PC-9 (cell line): Measurements from ENCODE around the gene AHDC1. TPM values are rescaled to one million over a fixed set of nuclear protein-coding genes. Genes with fewer than 3 reads are reported as not detected.

ENCODE experiments used
- BruUV-seq: library from RNA; stranded (reverse); fragments of 400-500 nt; replicated peaks from 2 replicates; lab custom pipeline; 2021; lab: Mats Ljungman, UMichigan
- CTCF ChIA-PET: fragments of 300-600 bp; sonication (Branson Sonifier 250); formaldehyde crosslinking; loops from one replicate; lab custom pipeline; 2022; ENCODE audit warnings: antibody characterized with exemption; lab: Charles Lee
- POLR2A ChIA-PET: fragments of 300-600 bp; sonication (Branson Sonifier 250); formaldehyde crosslinking; loops from one replicate; lab custom pipeline; 2022; ENCODE audit warnings: antibody characterized with exemption; ENCODE audit not compliant: unreplicated experiment; lab: Charles Lee
- DNase-seq, 2 experiments: peaks; one replicate each; pipeline versions ENCODE4 v3.0.0 to v3.0.0-alpha.2; 2015 to 2022; ENCODE audit warnings: mixed read lengths in 1 of 2
- H2AFZ ChIP-seq: fragments of 200-600 bp; sonication (generic); 2 replicates; pipeline ENCODE4 v1.8.1; 2017; ENCODE audit warnings: antibody characterized with exemption
- H3F3A ChIP-seq: fragments of 200-600 bp; sonication (generic); 2 replicates; pipeline ENCODE4 v1.8.1; 2017; ENCODE audit warnings: antibody characterized with exemption, mild to moderate bottlenecking, low read depth; ENCODE audit not compliant: insufficient read depth
- H3K27ac ChIP-seq: fragments of 200-600 bp; sonication (generic); 2 replicates; pipeline ENCODE4 v1.6.1; 2016; ENCODE audit warnings: mixed run types
- H3K27me3 ChIP-seq: fragments of 200-600 bp; sonication (generic); 2 replicates; pipeline ENCODE4 v1.6.1; 2016; ENCODE audit warnings: low read depth, mixed run types; ENCODE audit not compliant: insufficient read depth
- H3K36me3 ChIP-seq: fragments of 200-600 bp; sonication (generic); 2 replicates; pipeline ENCODE4 v1.6.1; 2016; ENCODE audit warnings: low read depth, mixed run types
- H3K4me1 ChIP-seq: fragments of 200-600 bp; sonication (generic); replicated peaks from 2 replicates; pipeline ENCODE4 v1.6.1; 2016; ENCODE audit warnings: mixed run types; ENCODE audit not compliant: insufficient read depth
- H3K4me2 ChIP-seq: fragments of 200-600 bp; sonication (generic); 2 replicates; pipeline ENCODE4 v1.6.1; 2017; ENCODE audit warnings: mixed run types
- H3K4me3 ChIP-seq: fragments of 200-600 bp; sonication (generic); 2 replicates; pipeline ENCODE4 v1.6.1; 2016; ENCODE audit warnings: mixed run types
- H3K79me2 ChIP-seq: fragments of 200-600 bp; sonication (generic); 2 replicates; pipeline ENCODE4 v1.6.1; 2017; ENCODE audit warnings: low read depth, mixed run types
- H3K9me2 ChIP-seq: fragments of 200-600 bp; sonication (generic); 2 replicates; pipeline ENCODE4 v1.8.1; 2017; ENCODE audit warnings: mild to moderate bottlenecking; ENCODE audit not compliant: insufficient read depth
- H3K9me3 ChIP-seq: fragments of 200-600 bp; sonication (generic); 2 replicates; pipeline ENCODE4 v1.8.1; 2016; ENCODE audit warnings: low read depth; ENCODE audit not compliant: insufficient read depth
- H4K20me1 ChIP-seq: fragments of 200-600 bp; sonication (generic); 2 replicates; pipeline ENCODE4 v1.8.1; 2017; ENCODE audit not compliant: insufficient read depth
- EZH2 ChIP-seq: fragments of 200-600 bp; sonication (generic); IDR thresholded peaks from 2 replicates; pipeline ENCODE4 v1.8.0; 2017; ENCODE audit warnings: antibody characterized with exemption, low read depth
- intact Hi-C: fragments of 100-400 bp; cut with micrococcal nuclease; formaldehyde crosslinking; loops from one replicate; pipeline ENCODE4 v1.10.0; 2022; ENCODE audit not compliant: unreplicated experiment
- total RNA-seq: library from RNA; stranded (reverse); gene quantifications from 2 replicates; pipeline ENCODE4 v1.2.3, GENCODE V29; 2021
- TF ChIP-seq, protein P1 (sequence below): fragments of 200-600 bp; sonication (generic); conservative IDR thresholded peaks from 2 replicates; pipeline ENCODE4 v1.6.1; 2017; ENCODE audit warnings: mixed run types, antibody characterized with exemption, mild to moderate bottlenecking, moderate library complexity

The AHDC1 gene
- total RNA-seq, 1 experiment from 2014 or later, result 48.8 TPM

DNA sequence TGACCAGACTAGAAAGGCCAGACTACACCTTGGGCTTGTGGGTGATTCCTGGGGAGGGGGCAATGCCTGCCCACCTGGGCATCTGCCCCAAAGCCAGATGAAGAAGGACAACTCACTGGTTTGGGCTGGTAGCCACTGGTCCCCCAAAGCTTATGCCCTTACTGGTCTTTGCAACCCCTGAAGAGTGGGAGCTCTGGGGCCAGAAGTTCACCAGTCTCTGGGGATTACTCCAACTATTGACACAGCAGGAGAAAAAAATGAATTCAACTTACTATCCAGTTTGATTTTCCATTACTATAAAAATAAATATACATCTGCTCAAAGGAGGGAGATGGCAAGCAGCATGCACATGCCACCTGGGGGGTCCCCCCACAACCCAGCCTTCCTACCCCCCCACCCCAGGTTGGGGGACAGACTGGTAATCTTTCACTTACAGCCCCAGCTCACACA lies 2.6 kb downstream of the AHDC1 start:
- Histone ChIP-seq H3F3A (peaks cover 3% of the 10 kb centered on the region; the same call in 1 of the 2 replicates), H4K20me1 (peaks cover 12% of the 10 kb centered on the region), H2AFZ (no peak overlapping the region), H3K27me3 (no peaks in the 10 kb centered on the region), H3K4me2 (peak overlapping the region; percentile 90), H3K27ac (no peak overlapping the region), H3K79me2 (peaks cover 40% of the 10 kb centered on the region), H3K4me3 (peak overlapping the region; percentile 56; the same call in 1 of the 2 replicates), H3K9me2 (no peaks in the 10 kb centered on the region), H3K9me3 (no peaks in the 10 kb centered on the region), H3K4me1 (peaks cover 13% of the 10 kb centered on the region), H3K36me3 (no peaks in the 10 kb centered on the region)
- TSS peak; percentile 48 for BruUV-seq
- ChIA-PET CTCF (interaction anchor here (0.7 to 2.5 kb wide), 3 partner anchors 44 to 1108 kb away, joined by 3 to 37 read pairs (median 6); no protein-coding TSS in a partner anchor), POLR2A (interaction anchor here (0.6 to 1.0 kb wide), 2 partner anchors 44 to 368 kb away, joined by 4 to 13 read pairs; no protein-coding TSS in a partner anchor)
- DNase-seq, result no peak
- intact Hi-C loops, result loop anchor here (5.0 kb wide), 1 partner anchor 184 kb away; no protein-coding TSS in a partner anchor
- no peak for TF ChIP-seq EZH2
- TF ChIP-seq, protein P1, sequence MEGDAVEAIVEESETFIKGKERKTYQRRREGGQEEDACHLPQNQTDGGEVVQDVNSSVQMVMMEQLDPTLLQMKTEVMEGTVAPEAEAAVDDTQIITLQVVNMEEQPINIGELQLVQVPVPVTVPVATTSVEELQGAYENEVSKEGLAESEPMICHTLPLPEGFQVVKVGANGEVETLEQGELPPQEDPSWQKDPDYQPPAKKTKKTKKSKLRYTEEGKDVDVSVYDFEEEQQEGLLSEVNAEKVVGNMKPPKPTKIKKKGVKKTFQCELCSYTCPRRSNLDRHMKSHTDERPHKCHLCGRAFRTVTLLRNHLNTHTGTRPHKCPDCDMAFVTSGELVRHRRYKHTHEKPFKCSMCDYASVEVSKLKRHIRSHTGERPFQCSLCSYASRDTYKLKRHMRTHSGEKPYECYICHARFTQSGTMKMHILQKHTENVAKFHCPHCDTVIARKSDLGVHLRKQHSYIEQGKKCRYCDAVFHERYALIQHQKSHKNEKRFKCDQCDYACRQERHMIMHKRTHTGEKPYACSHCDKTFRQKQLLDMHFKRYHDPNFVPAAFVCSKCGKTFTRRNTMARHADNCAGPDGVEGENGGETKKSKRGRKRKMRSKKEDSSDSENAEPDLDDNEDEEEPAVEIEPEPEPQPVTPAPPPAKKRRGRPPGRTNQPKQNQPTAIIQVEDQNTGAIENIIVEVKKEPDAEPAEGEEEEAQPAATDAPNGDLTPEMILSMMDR, result no peak

DNA sequence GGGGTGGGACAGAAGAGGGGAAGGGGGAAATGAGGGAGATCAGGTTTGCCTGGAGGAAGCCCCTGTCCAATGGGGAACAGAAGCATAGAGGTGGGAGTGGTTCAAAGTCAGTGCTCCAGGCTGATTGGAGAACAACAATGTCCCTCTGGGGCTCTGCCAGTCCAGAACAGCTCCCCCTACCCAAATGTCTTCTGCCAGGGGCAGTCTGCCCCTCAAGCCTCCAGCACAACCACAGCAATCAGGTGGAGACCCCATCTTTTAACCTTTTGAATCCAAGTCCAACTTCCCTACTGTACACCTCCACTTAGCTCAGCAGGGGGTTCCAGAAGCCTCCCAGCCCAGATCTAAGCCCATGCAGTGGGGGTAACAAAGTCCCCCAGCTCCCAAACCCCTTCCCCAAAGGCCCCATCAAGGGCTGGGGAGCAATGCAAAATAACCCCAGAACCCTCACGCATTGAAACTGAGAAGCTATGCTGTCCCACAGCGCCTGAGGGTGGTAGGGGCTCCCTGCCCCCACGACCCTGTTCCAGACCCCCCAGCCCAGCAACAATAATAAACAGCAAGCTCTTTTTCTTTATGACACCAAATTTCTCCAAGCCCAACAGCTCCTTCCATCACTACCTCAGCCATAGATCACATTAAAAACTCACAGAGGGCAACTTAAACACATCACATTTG lies 3.3 kb downstream of the AHDC1 start:
- intact Hi-C loops, result loop anchor here (5.0 kb wide), 1 partner anchor 183 kb away; no protein-coding TSS in a partner anchor
- Histone ChIP-seq H3K36me3 (no peaks in the 10 kb centered on the region), H3K9me3 (no peaks in the 10 kb centered on the region), H3K27me3 (no peaks in the 10 kb centered on the region), H4K20me1 (peaks cover 12% of the 10 kb centered on the region), H3K27ac (no peak overlapping the region), H3F3A (peaks cover 3% of the 10 kb centered on the region; the same call in 1 of the 2 replicates), H3K79me2 (peaks cover 40% of the 10 kb centered on the region), H3K9me2 (no peaks in the 10 kb centered on the region), H3K4me3 (no peak overlapping the region), H3K4me2 (no peak overlapping the region), H2AFZ (no peak overlapping the region), H3K4me1 (peaks cover 13% of the 10 kb centered on the region)
- ChIA-PET POLR2A (no interaction called here), CTCF (interaction anchor here (0.6 to 2.5 kb wide), 8 partner anchors 30 to 1109 kb away, joined by 3 to 37 read pairs (median 5); no protein-coding TSS in a partner anchor)
- no TSS peak for BruUV-seq
- DNase-seq, result no peak
- TF ChIP-seq, protein P1, result no peak
- no peak for TF ChIP-seq EZH2

DNA sequence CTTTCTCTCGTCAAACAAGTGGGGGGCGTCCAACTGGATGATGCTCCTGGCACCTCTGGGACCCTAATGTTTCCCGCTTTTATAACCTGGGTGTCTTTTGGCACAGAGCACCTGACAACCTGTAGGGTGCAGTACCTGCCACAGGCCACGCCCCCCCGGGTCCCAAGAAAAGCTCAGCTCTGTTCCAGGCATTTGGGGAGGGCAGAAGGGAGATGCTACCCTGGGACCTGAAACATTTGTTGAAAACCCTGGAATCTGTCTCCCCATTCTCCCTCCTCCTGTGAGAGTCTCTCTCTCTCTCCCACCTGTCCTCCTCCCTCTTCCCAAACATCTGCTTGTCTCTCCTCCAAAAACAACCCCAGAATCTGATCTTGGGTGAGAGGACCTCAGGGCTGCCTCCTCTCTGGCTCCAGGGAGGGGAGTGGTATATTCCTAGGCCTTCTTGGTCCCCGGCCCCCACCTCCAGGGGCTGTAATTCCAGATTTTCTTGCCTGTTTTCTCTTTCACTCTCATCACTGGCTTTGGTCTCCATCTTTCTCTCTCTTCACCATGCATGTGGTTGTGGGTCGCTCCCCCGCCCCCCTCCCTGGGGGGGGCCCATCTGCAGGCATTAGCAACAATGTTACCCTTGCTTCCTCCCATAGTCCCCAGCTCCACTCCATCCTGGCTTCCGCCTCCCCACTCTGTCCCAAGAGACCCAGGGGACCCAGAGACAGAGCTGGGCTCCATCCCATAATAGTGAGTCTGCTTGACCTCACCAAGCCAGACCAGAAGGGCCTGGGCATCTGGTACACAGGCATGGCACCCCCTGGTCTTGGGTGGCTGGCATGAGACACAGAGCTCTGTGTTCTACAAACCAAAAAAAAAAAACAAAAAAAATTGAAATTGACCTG lies 4.1 kb downstream of the AHDC1 start:
- no peaks in the 10 kb centered on the region for H3K9me2 ChIP-seq
- POLR2A ChIA-PET, result interaction anchor here (0.6 to 0.7 kb wide), 2 partner anchors 43 to 234 kb away, joined by 3 to 5 read pairs; no protein-coding TSS in a partner anchor
- TF ChIP-seq, protein P1, result no peak
- no peak for TF ChIP-seq EZH2
- H3K27ac ChIP-seq, result no peak overlapping the region
- no peak overlapping the region for H3K4me3 ChIP-seq
- peaks cover 13% of the 10 kb centered on the region for H3K4me1 ChIP-seq
- intact Hi-C loops, result loop anchor here (5.0 kb wide), 1 partner anchor 183 kb away; no protein-coding TSS in a partner anchor
- peaks cover 12% of the 10 kb centered on the region for H4K20me1 ChIP-seq
- no peak overlapping the region for H3K4me2 ChIP-seq
- H3K9me3 ChIP-seq, result no peaks in the 10 kb centered on the region
- no peaks in the 10 kb centered on the region for H3K27me3 ChIP-seq
- peaks cover 3% of the 10 kb centered on the region; the same call in 1 of the 2 replicates for H3F3A ChIP-seq
- DNase-seq, result no peak
- no peak overlapping the region for H2AFZ ChIP-seq
- H3K79me2 ChIP-seq, result peaks cover 40% of the 10 kb centered on the region
- no peaks in the 10 kb centered on the region for H3K36me3 ChIP-seq
- CTCF ChIA-PET, result interaction anchor here (0.6 to 2.5 kb wide), 8 partner anchors 30 to 395 kb away, joined by 3 to 37 read pairs (median 5); no protein-coding TSS in a partner anchor
- no TSS peak for BruUV-seq
